Muscle layer of colon (tissue), 2 donors: Measurements from ENCODE around the gene POR.

Experiments used
- H3K27ac ChIP-seq: one replicate; pipeline ENCODE4 v1.7.0; 2013; ENCODE audit warnings: low read depth, mild to moderate bottlenecking, low read length, moderate library complexity
- H3K27me3 ChIP-seq, 2 donors: one replicate each; pipeline ENCODE4 v1.7.0; 2013; ENCODE audit warnings: low read length in 2 of 2, mild to moderate bottlenecking in 2 of 2; ENCODE audit not compliant: insufficient read depth in 2 of 2, control insufficient read depth in 1 of 2
- H3K36me3 ChIP-seq: one replicate; pipeline ENCODE4 v1.7.0; 2013; ENCODE audit warnings: mild to moderate bottlenecking, low read length; ENCODE audit not compliant: insufficient read depth
- H3K4me1 ChIP-seq: one replicate; pipeline ENCODE4 v1.7.0; 2013; ENCODE audit warnings: mild to moderate bottlenecking, low read length; ENCODE audit not compliant: insufficient read depth
- H3K4me3 ChIP-seq, 2 donors: one replicate each; pipeline ENCODE4 v1.7.0; 2013; ENCODE audit warnings: low read length in 2 of 2, low read depth in 1 of 2, mild to moderate bottlenecking in 1 of 2, moderate library complexity in 1 of 2
- H3K9ac ChIP-seq: one replicate; pipeline ENCODE4 v1.7.0; 2013; ENCODE audit warnings: low read length
- H3K9me3 ChIP-seq: one replicate; pipeline ENCODE4 v1.7.0; 2013; ENCODE audit warnings: mild to moderate bottlenecking, low read length
- donor health status: abdominal sarcoma.
- donor health status: Adenocarcinoma of cecum.

POR gene

DNA sequence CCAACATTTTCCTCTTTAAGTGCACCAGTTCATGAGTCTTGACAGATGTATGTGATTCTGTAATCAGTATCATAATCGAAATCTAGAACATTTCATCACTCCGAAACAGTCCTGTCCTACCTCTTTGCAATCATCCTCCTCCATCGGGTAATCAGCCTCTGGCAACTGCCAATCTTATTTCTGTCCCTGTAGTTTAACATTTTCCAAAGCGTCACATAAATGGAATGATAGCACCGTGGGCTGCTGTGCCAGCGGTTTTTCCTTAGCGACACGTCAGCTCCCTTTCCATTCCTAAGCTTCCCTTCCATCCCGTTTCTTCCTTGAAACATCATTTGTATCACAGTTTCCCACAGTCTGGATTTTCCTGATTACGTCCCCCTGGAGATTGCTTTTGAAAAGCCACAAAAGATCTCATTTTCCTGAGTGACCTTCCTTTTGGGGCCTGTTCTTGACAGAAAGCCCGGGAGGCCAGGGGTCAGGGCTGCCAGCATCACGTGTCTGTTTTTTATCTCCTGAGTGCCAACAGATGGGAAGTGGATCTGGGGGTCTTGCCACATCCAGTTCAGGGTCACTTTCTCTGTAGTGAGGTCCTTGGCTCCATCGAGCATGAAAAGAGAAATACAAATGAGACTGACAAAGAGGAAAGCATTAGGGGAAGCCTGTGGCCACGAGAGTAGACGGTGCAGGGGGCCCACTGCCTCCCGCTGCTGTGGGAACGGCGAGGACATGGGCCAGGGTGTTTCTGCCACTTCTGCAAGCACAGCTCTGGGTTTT, 47.8 kb downstream of the POR start:
- H3K4me3 ChIP-seq: no peak overlapping the region
- H3K36me3 ChIP-seq: peaks cover 9% of the 10 kb centered on the region

DNA sequence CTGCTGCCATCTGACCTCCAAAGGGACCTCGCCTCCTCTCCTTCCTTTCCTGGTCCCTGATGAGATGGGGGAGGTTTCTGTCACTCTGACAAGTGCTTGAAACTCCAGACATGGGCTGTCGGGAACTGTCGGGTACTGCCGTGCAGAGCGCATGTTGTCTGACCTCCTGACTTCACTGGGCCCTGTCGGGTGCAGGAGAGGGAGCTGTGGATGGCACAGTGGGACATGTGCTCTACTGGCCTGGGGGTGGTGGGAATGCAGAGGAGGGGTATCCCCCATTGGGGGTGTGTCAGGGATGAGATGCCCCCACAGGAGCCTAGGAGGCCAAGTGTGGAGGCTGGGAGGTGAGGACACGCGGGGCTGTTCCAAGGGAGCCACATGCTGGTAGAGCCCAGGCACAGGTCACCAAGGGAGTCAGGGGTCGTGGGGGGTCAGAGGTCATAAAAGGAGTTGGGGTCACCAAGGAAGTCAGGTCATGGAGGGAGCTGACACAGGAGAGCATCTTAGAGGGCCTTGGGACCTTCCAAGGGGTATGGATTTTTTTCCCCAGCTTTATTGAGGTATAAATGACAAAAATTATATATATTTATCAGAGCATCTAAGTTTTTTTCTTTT, 48.5 kb downstream of the POR start:
- H3K4me3 ChIP-seq: no peak overlapping the region
- H3K4me1 ChIP-seq: peaks cover 32% of the 10 kb centered on the region
- H3K9ac ChIP-seq: no peak overlapping the region
- no peaks in the 10 kb centered on the region for H3K27me3 ChIP-seq
- peaks cover 2% of the 10 kb centered on the region for H3K36me3 ChIP-seq
- no peaks in the 10 kb centered on the region for H3K9me3 ChIP-seq
- no peak overlapping the region for H3K27ac ChIP-seq

More for the DNA sequence above, 47.8 kb downstream of the POR start:
- no peaks in the 10 kb centered on the region for H3K9me3 ChIP-seq
- no peak overlapping the region for H3K27ac ChIP-seq
- peaks cover 25% of the 10 kb centered on the region for H3K4me1 ChIP-seq
- no peaks in the 10 kb centered on the region for H3K27me3 ChIP-seq
- no peak overlapping the region for H3K9ac ChIP-seq

DNA sequence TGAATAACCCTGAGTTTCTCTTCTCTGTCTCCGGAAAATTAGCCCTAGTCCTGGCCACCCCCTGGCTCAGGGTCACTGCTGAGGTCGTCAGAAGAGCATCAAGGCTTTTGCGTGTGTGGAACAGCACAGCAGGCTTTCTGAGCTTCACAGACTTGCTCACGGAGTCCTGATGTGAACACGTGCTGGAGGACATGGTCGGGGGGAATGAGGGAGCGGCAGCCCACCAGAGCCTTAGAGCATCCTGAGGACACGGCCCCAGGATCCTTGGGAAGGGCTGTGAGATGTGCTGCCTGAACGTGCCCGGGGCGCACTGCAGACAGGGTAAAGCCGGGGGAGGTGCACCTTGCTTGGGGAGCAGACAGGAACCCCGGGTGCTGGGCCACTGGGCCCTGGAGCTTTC, 50.7 kb downstream of the POR start:
- Histone ChIP-seq H3K4me3 (peak overlapping the region; percentile 5 to 47), H3K9ac (no peak overlapping the region), H3K4me1 (peaks cover 49% of the 10 kb centered on the region)

DNA sequence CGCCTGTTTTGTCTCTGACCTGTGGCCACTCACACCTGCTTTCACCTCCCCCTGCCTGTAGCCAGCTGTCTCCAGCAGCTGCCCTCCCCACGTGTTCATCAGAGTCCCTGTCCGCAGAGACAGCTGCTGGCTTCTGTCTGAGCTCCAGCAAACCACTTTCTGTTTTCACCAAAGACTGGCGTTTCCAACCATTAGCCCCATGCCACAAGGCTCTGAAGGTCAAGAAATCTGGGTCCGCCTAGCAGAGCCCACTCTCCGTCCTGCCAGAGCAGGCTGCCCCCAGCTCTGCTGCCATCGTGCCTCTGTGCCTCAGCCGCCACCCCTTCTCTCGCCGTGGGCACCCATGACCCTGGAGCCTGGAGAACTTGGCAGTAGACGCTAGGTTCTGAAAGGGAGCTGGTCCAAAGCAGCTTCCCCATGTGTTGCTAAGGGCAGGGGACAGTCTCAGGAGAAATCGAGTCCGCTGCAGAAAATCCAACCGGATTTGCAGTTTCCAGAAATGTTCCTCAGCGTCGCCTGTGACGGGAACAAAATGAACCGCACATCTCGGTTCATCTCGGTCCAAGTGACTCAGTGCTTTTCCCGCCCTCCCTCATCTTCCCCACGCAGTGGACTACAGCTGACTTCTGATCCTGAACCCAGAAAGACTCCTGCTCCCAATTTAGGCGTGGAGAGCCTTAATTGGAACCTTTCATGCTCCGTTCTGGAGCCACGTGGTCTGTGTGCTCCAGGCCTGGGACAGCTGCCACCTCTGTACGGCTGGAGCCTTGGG, 51.4 kb downstream of the POR start:
- no peaks in the 10 kb centered on the region for H3K9me3 ChIP-seq
- no peaks in the 10 kb centered on the region for H3K27me3 ChIP-seq
- H3K36me3 ChIP-seq: no peaks in the 10 kb centered on the region
- peaks cover 49% of the 10 kb centered on the region for H3K4me1 ChIP-seq
- H3K9ac ChIP-seq: peak overlapping the region; percentile 11
- peak overlapping the region; percentile 63 for H3K27ac ChIP-seq
- peak overlapping the region; percentile 5 to 47 for H3K4me3 ChIP-seq

More for the DNA sequence above, 50.7 kb downstream of the POR start:
- Histone ChIP-seq H3K9me3 (no peaks in the 10 kb centered on the region), H3K36me3 (no peaks in the 10 kb centered on the region), H3K27me3 (no peaks in the 10 kb centered on the region), H3K27ac (peak overlapping the region; percentile 63)

DNA sequence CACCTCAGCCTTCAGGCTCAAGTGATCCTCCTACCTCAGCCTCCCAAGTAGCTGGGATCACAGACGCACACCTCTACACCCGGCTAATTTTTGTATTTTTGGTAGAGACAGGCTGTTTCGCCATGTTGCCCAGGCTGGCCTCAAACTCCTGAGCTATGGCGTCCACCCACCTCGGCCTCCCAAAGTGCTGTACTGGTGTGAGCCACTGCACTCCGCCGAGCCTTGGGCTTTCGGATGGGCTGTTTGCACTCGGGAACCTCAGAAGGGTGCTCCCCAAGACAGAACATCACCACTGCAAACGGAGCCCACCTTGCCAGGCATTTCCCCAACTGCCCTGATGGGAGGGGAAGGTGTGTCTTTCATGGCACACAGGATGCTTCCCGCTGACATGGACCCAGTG, 52.1 kb downstream of the POR start:
- Histone ChIP-seq H3K4me3 (peak overlapping the region in 1 of 2 donors; percentile 26), H3K9me3 (no peaks in the 10 kb centered on the region), H3K27me3 (no peaks in the 10 kb centered on the region), H3K9ac (no peak overlapping the region), H3K4me1 (peaks cover 49% of the 10 kb centered on the region), H3K27ac (peak overlapping the region; percentile 63), H3K36me3 (no peaks in the 10 kb centered on the region)

DNA sequence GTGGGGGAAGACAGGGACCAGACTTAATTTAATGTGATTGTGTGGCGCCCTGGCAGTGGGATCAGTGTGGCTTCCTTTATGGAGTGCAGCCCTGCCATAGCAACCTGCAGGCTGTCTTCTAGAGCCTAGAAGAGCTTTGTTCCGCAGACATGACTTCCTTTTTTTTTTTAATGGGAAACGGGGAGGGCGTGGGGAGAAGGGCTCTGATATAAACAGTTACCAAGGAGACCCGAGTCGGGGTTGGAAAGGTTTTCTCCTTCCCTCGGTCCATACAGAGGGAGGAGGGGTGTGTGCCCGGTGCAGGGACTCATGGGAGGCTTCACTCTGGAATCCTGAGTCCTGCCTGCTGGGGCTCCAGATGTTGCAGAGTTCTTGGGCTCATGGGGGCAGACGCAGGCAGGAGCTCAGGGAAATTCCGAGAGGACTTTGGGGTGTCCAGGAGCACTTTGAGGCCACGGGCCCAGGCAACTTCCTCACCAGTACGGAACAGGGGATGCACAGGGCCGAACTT, 52.6 kb downstream of the POR start:
- peak overlapping the region; percentile 25 to 26 for H3K4me3 ChIP-seq
- peak overlapping the region; percentile 63 for H3K27ac ChIP-seq
- H3K36me3 ChIP-seq: no peaks in the 10 kb centered on the region
- H3K9me3 ChIP-seq: no peaks in the 10 kb centered on the region
- no peak overlapping the region for H3K9ac ChIP-seq
- peaks cover 49% of the 10 kb centered on the region for H3K4me1 ChIP-seq
- no peaks in the 10 kb centered on the region for H3K27me3 ChIP-seq

DNA sequence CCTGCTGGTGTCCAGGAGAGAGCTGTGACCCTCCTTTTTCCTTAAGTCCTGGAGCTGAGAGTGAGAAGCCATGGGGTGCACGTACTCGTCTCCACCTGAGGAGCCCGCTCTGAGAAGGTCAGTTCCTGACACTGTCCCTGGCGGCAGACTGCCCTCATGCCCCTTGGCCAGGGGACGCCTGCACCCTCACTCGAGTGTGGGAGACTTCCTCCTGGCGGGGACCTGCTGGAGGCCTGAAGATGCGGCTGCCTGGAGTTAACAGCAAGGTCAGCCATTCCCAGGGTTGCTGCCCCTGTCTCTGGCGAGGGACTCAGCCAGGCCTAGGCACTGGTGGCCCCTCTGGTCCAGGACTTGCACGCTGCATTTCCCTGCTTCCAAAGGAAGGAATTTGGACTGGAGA, 53.1 kb downstream of the POR start:
- Histone ChIP-seq H3K36me3 (no peaks in the 10 kb centered on the region), H3K9ac (no peak overlapping the region), H3K27ac (peak overlapping the region; percentile 63), H3K4me3 (peak overlapping the region in 1 of 2 donors; percentile 25), H3K27me3 (no peaks in the 10 kb centered on the region), H3K9me3 (no peaks in the 10 kb centered on the region), H3K4me1 (peaks cover 49% of the 10 kb centered on the region)

DNA sequence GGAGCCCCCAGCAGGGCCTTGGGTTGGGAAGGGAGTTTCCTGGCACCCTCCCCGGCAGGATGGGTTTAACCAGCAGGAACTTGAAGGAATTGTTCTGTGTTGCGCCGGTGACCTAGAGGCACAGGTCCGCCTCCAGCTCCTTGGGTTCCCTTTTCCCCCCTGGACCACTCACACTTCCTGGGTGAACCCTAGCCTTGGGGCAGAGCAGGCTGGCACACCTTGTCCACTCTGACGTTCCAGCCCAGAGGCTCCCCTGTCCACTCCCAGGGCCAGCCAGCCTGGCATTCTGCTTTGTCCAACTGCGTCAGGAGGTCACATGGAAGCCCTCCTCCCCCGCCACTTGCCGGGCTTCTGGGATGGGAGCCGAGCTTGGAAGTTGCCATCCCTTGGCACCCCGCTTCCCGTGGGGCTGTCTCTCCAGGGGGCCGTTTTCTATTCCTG, 53.6 kb downstream of the POR start:
- H3K4me3 ChIP-seq: no peak overlapping the region
- no peaks in the 10 kb centered on the region for H3K9me3 ChIP-seq
- H3K27me3 ChIP-seq: no peaks in the 10 kb centered on the region
- H3K36me3 ChIP-seq: no peaks in the 10 kb centered on the region
- no peak overlapping the region for H3K9ac ChIP-seq
- H3K27ac ChIP-seq: peak overlapping the region; percentile 63
- H3K4me1 ChIP-seq: peaks cover 49% of the 10 kb centered on the region

DNA sequence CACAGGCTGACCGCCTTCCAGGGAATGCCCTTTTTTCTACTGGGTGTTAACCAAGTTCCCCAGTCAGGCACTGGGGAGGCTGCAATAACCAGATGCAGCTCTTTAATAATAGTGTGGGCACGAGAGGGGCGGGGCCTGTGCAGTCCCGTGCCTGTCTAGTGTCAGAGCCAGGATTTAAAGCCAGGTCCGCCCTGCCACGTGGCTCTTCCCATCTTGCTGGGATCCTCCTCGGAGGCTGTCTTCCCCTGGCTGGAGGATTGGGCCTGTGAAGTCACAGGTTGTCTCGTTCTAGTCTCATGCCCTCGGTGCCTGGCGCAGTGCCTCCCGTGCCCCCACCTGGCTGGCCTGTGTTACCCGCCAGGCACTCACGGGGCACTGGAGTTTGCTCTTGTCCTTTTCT, 54.2 kb downstream of the POR start:
- H3K9ac ChIP-seq: no peak overlapping the region
- H3K4me3 ChIP-seq: no peak overlapping the region
- H3K27ac ChIP-seq: peak overlapping the region; percentile 63

DNA sequence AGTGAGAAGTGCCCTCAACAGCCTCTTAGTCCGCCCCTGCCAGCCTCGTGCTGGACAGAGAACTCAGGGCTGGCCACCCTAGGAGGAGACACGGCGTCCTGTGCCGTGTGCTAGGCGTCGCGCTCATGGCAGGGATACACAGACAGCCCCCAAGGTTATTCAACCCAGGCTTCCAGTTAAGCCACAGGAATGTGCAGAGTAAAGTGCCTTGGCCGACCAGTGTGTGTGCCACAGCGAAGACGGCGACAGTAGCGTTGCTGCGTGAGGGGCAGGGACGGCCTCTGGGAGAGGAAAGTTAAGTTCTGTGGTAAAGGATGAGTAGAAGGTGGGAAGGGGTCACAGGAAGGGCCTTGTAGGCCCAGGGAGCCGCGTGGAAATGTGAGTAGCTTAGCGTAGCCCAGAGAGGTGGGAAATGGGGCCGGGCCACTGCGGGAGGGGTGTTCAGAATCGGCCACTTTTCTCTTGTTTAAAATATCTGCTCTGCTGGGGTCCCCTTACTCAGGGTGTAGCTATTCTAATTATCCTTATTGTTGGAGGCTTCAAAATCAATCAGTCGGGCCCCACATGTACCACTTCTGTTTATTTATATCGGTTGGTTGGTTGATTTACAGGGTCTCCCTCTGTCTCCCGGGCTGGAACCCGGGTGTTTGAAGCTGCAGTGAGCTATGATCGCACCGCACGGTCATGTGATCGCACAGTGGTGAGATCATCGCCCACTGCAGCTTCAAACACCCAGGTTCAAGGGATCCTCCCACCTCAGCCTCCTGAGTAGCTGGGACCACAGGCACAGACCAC, 54.9 kb downstream of the POR start:
- Histone ChIP-seq H3K27ac (peak overlapping the region; percentile 63), H3K4me1 (peaks cover 49% of the 10 kb centered on the region), H3K9ac (no peak overlapping the region), H3K9me3 (no peaks in the 10 kb centered on the region), H3K27me3 (no peaks in the 10 kb centered on the region), H3K4me3 (no peak overlapping the region), H3K36me3 (no peaks in the 10 kb centered on the region)

More for the DNA sequence above, 54.2 kb downstream of the POR start:
- Histone ChIP-seq H3K9me3 (no peaks in the 10 kb centered on the region), H3K27me3 (no peaks in the 10 kb centered on the region), H3K4me1 (peaks cover 49% of the 10 kb centered on the region), H3K36me3 (no peaks in the 10 kb centered on the region)
